ENCODE results near the gene MCOLN2.
"Not testable (repeated sequence)": the region's sequence is repeated elsewhere in the genome, so short reads cannot be mapped to it uniquely, and the experiment has no call there.

Gene MCOLN2

DNA sequence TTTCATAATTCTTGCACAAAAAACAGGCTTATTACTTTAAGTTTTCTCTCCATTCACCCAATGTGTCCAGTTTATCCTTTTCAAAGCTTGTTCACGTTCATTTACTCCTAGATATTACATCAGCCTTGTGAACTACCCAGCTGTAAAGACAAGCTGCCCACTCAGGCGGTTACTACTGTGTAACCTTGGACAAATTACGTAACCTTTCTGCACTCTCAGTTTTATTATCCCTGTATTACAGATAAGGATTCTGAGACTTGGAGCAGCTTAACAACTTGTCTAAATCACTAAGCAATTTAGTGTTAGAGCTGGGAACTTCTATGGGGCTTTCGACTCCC lies 83.4 kb downstream of the MCOLN2 start:
- TF ChIP-seq CTCF (IDR thresholded peaks at IDR 0.05; ENCODE audit: low read depth, low read length), result no peak
- no peak overlapping the region for H3K4me3 ChIP-seq (ENCODE audit: low read depth, low read length)

DNA sequence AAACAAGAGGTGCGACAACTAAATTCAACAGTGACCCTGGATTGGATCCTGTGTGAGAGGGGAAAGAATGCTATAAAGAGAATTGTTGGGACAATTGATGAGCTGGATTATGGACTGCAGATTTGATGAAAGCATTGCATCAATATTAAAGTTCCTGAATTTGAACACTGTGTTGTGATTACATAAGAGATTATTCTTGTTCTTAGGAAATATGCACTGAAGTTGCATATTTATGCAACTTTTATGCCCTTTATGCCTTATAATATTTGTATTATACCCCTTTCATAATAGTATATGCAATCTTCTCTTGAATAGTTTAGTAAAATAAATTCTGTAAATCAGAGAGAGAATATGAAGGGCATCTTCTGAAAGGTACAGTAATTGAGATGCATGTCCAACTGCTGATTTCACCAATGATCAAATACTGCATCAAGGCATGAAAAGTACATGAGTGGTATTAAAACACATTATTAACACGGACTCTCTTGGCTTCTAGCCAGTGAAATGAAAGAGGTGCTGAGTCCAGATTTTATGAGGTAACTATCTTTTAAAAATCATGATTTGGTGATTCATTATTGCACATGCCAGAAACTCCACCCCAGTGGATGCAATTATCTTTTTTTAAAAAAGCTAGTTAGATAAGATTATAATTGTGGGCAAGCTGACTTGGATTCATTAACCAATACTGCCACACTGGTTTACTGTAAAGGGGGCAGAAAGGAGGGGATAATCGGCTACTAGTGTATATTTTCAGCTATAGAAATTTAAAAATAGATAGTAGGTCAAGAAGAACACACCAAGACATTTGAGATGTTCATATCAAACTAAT lies 84.0 kb downstream of the MCOLN2 start:
- no peak for TF ChIP-seq CTCF (IDR thresholded peaks at IDR 0.05; ENCODE audit: low read depth, low read length)
- H3K4me3 ChIP-seq (ENCODE audit: low read depth, low read length), result no peak overlapping the region

DNA sequence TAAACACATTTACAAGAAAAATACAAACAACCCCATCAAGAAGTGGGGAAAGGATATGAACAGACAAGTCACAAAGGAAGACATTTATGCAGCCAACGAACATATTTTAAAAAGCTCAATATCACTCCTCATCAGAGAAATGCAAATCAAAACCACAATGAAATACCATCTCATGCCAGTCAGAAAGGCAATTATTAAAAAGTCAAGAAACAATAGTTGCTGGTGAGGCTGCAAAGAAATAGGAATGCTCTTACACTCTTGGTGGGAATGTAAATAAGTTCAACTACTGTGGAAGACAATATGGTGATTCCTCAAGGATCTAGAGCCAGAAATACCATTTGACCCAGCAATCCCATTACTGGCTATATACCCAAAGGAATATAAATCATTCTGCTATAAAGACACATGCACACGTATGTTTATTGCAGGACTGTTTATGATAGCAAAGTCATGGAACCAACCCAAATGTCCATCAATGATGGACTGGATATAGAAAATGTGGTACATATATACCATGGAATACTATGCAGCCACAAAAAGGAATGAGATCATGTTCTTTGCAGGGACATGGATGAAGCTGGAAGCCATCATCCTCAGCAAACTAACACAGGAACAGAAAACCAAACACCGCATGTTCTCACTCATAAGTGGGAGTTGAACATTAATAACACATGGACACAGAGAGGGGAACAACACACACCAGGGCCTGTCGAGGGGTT lies 88.0 kb downstream of the MCOLN2 start:
- H3K4me3 ChIP-seq (ENCODE audit: low read depth, low read length), result not testable (repeated sequence)

DNA sequence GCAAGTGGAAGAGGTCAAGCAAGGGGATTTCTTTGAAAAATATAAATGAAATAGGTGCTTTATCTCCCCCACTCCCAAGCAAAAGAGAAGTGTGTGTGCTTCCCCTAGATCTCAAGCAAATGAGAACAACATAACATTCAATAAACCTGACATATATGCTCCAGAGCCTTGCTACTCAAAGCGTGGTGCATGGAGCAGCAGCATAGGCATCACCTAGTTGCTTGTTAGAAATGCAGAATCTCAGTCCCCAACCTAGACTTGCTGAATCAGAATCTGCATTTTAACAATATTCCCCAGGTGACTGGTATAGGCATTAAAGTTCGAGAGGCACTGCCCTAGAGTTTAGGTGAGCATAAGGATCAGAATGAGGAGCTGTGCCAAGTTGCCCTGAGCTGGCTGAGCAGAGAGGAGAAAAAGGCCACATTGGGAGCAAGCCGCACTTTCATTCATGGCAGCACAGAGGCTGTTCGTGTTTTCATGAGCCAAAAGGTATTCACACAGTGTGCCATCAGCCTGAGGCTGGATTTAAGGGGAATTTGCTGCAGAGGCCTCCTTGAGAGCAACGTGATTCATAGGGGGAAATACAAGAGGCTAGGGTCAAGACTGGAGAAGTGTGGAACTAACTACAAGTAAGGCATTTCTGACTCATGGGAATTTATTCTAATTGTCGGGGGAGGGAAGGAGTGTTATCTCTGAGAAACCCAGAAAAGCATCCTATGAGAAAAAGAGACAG lies 89.7 kb downstream of the MCOLN2 start:
- TF ChIP-seq CTCF (IDR thresholded peaks at IDR 0.05; ENCODE audit: low read depth, low read length), result no peak
- H3K4me3 ChIP-seq (ENCODE audit: low read depth, low read length), result no peak overlapping the region

- H3K4me3 ChIP-seq (ENCODE audit: low read depth, low read length), result not testable (repeated sequence)
Observed at GRCh38 chr1:84902727-84903126, 94.2 kb downstream of the MCOLN2 start.

- no peak for TF ChIP-seq CTCF (IDR thresholded peaks at IDR 0.05; ENCODE audit: low read depth, low read length)
Observed at GRCh38 chr1:84899969-84900368, 96.9 kb downstream of the MCOLN2 start.

DNA sequence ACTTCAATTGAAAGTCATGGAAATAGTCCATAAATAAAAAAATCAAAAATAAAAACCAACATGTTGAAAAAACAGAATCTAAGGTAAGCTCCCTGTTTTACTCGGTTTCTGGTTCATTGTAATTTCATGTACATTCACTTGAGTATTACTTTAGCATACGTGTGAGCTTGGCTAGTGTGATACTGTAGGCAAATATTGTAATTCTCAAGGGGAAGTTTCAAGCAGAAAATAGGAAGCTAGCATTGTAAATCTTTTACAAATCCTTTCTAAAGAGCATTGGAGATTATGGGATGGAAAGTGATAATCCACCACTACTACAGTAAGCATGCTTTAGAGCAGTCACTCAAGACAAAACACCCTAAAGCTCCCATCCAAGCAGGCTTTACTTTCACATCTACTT lies 100.6 kb downstream of the MCOLN2 start:
- no peak for TF ChIP-seq CTCF (IDR thresholded peaks at IDR 0.05; ENCODE audit: low read depth, low read length)
- H3K4me3 ChIP-seq (ENCODE audit: low read depth, low read length), result no peak overlapping the region

More at GRCh38 chr1:84899969-84900368, 96.9 kb downstream of the MCOLN2 start:
- no peak overlapping the region for H3K4me3 ChIP-seq (ENCODE audit: low read depth, low read length)

All from WI38 (cell line).